Liver (tissue), 9 donors: ENCODE results near the gene RAB15. TPM values are rescaled to one million over a fixed set of nuclear protein-coding genes. Genes with fewer than 3 reads are reported as not detected.

Source experiments
- DNase-seq: peaks from one replicate; pipeline ENCODE4 v3.0.0-alpha.2; 2017; ENCODE audit warnings: low spot score
- H3K27ac ChIP-seq, 2 donors: one replicate each; pipeline ENCODE4 v1.7.0; 2013; ENCODE audit warnings: inconsistent platforms in 2 of 2, low read length in 2 of 2, control low read depth in 1 of 2, low read depth in 1 of 2, mild to moderate bottlenecking in 1 of 2
- H3K27me3 ChIP-seq, 4 donors: one replicate each; pipeline versions ENCODE4 v1.6.1 to v1.7.0; 2013; ENCODE audit warnings: low read length in 3 of 4, inconsistent platforms in 1 of 4, mild to moderate bottlenecking in 1 of 4, moderate library complexity in 1 of 4; ENCODE audit not compliant: control insufficient read depth in 4 of 4, insufficient read depth in 4 of 4
- H3K36me3 ChIP-seq, 4 donors: one replicate each; pipeline versions ENCODE4 v1.6.1 to v1.7.0; 2013; ENCODE audit warnings: low read length in 3 of 4, mild to moderate bottlenecking in 3 of 4, low read depth in 1 of 4, moderate library complexity in 1 of 4; ENCODE audit not compliant: control insufficient read depth in 4 of 4, insufficient read depth in 3 of 4
- H3K4me1 ChIP-seq, 4 donors: one replicate each; pipeline versions ENCODE4 v1.6.1 to v1.7.0; 2013; ENCODE audit warnings: low read length in 3 of 4, mild to moderate bottlenecking in 3 of 4, moderate library complexity in 1 of 4; ENCODE audit not compliant: control insufficient read depth in 4 of 4, insufficient read depth in 4 of 4
- H3K4me3 ChIP-seq, 3 donors: one replicate each; pipeline versions ENCODE4 v1.6.1 to v1.7.0; 2013; ENCODE audit warnings: low read length in 3 of 3, control low read depth in 1 of 3, low read depth in 1 of 3, mild to moderate bottlenecking in 1 of 3
- H3K9ac ChIP-seq, 2 donors: one replicate each; pipeline ENCODE4 v1.7.0; 2013; ENCODE audit warnings: low read length in 2 of 2, mild to moderate bottlenecking in 2 of 2, moderate library complexity in 2 of 2, control low read depth in 1 of 2, low read depth in 1 of 2
- H3K9me3 ChIP-seq, 4 donors: one replicate each; pipeline versions ENCODE4 v1.6.1 to v1.7.0; 2013; ENCODE audit warnings: low read length in 3 of 4; ENCODE audit not compliant: control insufficient read depth in 4 of 4
- FOXA2 ChIP-seq: IDR thresholded peaks from 2 replicates; pipeline ENCODE4 v1.6.1; 2016; ENCODE audit warnings: antibody characterized with exemption
- HNF4A ChIP-seq, 2 donors: conservative IDR thresholded peaks; 2 replicates each; pipeline ENCODE4 v1.6.1; 2016; ENCODE audit warnings: antibody characterized with exemption in 2 of 2, mild to moderate bottlenecking in 2 of 2
- HNF4G ChIP-seq: IDR thresholded peaks from 2 replicates; pipeline ENCODE4 v1.6.1; 2016; ENCODE audit warnings: antibody characterized with exemption
- JUND ChIP-seq, 2 donors: IDR thresholded peaks; 2 replicates each; pipeline ENCODE4 v1.6.1; 2016; ENCODE audit warnings: antibody characterized with exemption in 2 of 2
- RAD21 ChIP-seq, 2 donors: IDR thresholded peaks; 2 replicates each; pipeline ENCODE4 v1.6.1; 2016; ENCODE audit warnings: antibody characterized with exemption in 2 of 2, mild to moderate bottlenecking in 2 of 2
- RXRA ChIP-seq, 2 donors: IDR thresholded peaks; 2 replicates each; pipeline ENCODE4 v1.6.1; 2017 to 2018; ENCODE audit warnings: antibody characterized with exemption in 2 of 2, mild to moderate bottlenecking in 1 of 2
- SP1 ChIP-seq: IDR thresholded peaks from 2 replicates; pipeline ENCODE4 v1.6.1; 2018; ENCODE audit warnings: antibody characterized with exemption, mild to moderate bottlenecking
- TAF1 ChIP-seq: conservative IDR thresholded peaks from 2 replicates; pipeline ENCODE4 v1.6.1; 2016; ENCODE audit warnings: antibody characterized with exemption, mild to moderate bottlenecking
- YY1 ChIP-seq: IDR thresholded peaks from 2 replicates; pipeline ENCODE4 v1.6.1; 2016; ENCODE audit warnings: antibody characterized with exemption, mild to moderate bottlenecking
- WGBS: extraction: QIAGEN DNeasy Blood & Tissue Kit; methylation state at CpG from one replicate; pipeline ENCODE4 v1.1.7; 2013; 5-methylcytosine and 5-hydroxymethylcytosine counted together
- polyA plus RNA-seq, 2 donors: library from polyadenylated mRNA; stranded (reverse) in 1 of 2; unstranded in 1 of 2; fragments of 200-250 nt in 1 of 2; fragments of >200 nt in 1 of 2; fragmentation: Nextera tagmentation in 1 of 2; extraction: Ambion mirVana in 1 of 2; gene quantifications; one replicate each; pipeline versions ENCODE4 v1.2.1 to v1.2.3, GENCODE V29; 2013 to 2015
- total RNA-seq, 2 donors: library from RNA; depleted of rRNA; stranded (reverse); fragments of >200 nt; gene quantifications; one replicate each; pipeline ENCODE4 v1.2.3, GENCODE V29; 2014
- TF ChIP-seq, protein P1 (sequence below): IDR thresholded peaks from 2 replicates; pipeline ENCODE4 v1.6.1; 2016; ENCODE audit warnings: antibody characterized with exemption
- TF ChIP-seq, protein P2 (sequence below): IDR thresholded peaks from 2 replicates; pipeline ENCODE4 v1.6.1; 2016; ENCODE audit warnings: antibody characterized with exemption
- TF ChIP-seq, protein P3 (sequence below): fragments of 150-350 bp; IDR thresholded peaks from 2 replicates; pipeline ENCODE4 v1.5.1; 2017; ENCODE audit warnings: improper control_type of control experiment, low read depth, low read length; ENCODE audit not compliant: missing input control
- TF ChIP-seq, protein P4 (sequence below): IDR thresholded peaks from 2 replicates; pipeline ENCODE4 v1.6.1; 2016; ENCODE audit warnings: antibody characterized with exemption, mild to moderate bottlenecking
- TF ChIP-seq, protein P5 (sequence below): IDR thresholded peaks from 2 replicates; pipeline ENCODE4 v1.6.1; 2016; ENCODE audit warnings: antibody characterized with exemption
- donor health status: healthy.
- donor health status: healthy.
- donor health status: healthy.
- donor health status: healthy.
- donor health status: healthy.

The RAB15 gene
- total and polyA plus RNA-seq, 4 donors: 5.5 to 18.0 (median 11.1) TPM

DNA sequence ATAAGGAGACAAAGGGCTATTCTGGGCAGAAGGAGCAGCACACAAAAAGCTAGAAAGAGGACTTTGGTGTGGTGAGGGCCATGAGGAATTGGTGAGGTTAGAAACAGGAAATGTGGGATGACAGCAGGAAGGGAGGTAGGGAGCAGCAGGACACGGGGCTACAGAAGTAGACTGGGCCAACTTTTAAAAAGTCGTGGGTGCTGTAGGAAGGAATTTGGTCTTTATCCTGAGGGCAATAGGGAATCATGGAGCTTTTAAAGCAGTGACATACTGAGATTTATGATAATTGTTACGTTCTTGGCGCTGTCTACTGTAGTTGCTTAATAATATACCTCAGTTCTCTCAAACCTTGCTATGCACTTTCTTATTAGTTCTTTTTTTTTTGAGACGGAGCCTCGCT is 66.1 kb downstream of the RAB15 start:
- WGBS: 81% methylated on average over 6 of the region's 6 CpGs
- TF ChIP-seq, protein P1, sequence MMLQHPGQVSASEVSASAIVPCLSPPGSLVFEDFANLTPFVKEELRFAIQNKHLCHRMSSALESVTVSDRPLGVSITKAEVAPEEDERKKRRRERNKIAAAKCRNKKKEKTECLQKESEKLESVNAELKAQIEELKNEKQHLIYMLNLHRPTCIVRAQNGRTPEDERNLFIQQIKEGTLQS: no peak
- TF ChIP-seq RXRA (IDR thresholded peaks at IDR 0.05) (no peak), SP1 (no peak), YY1 (no peak), JUND (IDR thresholded peaks at IDR 0.05) (no peak), HNF4A (conservative IDR thresholded peaks at IDR 0.05) (no peak), RAD21 (IDR thresholded peaks at IDR 0.05) (no peak)
- TF ChIP-seq, protein P2, sequence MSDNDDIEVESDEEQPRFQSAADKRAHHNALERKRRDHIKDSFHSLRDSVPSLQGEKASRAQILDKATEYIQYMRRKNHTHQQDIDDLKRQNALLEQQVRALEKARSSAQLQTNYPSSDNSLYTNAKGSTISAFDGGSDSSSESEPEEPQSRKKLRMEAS: no peak
- TF ChIP-seq, protein P3, sequence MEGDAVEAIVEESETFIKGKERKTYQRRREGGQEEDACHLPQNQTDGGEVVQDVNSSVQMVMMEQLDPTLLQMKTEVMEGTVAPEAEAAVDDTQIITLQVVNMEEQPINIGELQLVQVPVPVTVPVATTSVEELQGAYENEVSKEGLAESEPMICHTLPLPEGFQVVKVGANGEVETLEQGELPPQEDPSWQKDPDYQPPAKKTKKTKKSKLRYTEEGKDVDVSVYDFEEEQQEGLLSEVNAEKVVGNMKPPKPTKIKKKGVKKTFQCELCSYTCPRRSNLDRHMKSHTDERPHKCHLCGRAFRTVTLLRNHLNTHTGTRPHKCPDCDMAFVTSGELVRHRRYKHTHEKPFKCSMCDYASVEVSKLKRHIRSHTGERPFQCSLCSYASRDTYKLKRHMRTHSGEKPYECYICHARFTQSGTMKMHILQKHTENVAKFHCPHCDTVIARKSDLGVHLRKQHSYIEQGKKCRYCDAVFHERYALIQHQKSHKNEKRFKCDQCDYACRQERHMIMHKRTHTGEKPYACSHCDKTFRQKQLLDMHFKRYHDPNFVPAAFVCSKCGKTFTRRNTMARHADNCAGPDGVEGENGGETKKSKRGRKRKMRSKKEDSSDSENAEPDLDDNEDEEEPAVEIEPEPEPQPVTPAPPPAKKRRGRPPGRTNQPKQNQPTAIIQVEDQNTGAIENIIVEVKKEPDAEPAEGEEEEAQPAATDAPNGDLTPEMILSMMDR: no peak
- no peaks in the 10 kb centered on the region for H3K36me3 ChIP-seq
- no peaks in the 10 kb centered on the region for H3K4me1 ChIP-seq
- no peaks in the 10 kb centered on the region for H3K27me3 ChIP-seq
- H3K9ac ChIP-seq: no peak overlapping the region
- H3K27ac ChIP-seq: no peak overlapping the region
- H3K4me3 ChIP-seq: no peak overlapping the region
- DNase-seq: no peak
- H3K9me3 ChIP-seq: no peaks in the 10 kb centered on the region

DNA sequence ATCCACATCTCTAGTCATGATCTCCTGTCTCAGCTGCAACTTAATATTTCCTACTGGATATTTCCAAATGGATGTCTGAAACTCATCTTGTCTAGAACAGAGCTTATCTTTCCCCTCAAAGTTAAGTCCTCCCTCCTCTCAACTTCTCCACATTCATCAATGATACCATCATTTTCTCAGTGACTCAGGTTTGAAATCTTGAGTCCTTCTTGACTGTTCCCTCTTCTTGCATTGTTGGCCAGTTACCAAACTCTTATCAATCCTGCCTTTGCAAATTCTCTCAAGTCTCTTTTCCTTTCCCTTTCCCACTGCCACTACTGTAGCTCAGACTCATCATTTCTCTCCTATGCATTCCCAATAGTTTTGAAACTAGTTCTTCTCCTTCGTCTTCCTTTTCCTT is 72.2 kb downstream of the RAB15 start:
- Histone ChIP-seq H3K4me3 (no peak overlapping the region), H3K9me3 (no peaks in the 10 kb centered on the region), H3K36me3 (no peaks in the 10 kb centered on the region), H3K9ac (no peak overlapping the region), H3K4me1 (no peaks in the 10 kb centered on the region), H3K27ac (no peak overlapping the region), H3K27me3 (no peaks in the 10 kb centered on the region)
- no peak for TF ChIP-seq JUND (IDR thresholded peaks at IDR 0.05)
- TF ChIP-seq RXRA (IDR thresholded peaks at IDR 0.05): no peak
- no peak for TF ChIP-seq YY1
- TF ChIP-seq, protein P1: no peak
- no peak for TF ChIP-seq HNF4A (conservative IDR thresholded peaks at IDR 0.05)
- TF ChIP-seq, protein P4, sequence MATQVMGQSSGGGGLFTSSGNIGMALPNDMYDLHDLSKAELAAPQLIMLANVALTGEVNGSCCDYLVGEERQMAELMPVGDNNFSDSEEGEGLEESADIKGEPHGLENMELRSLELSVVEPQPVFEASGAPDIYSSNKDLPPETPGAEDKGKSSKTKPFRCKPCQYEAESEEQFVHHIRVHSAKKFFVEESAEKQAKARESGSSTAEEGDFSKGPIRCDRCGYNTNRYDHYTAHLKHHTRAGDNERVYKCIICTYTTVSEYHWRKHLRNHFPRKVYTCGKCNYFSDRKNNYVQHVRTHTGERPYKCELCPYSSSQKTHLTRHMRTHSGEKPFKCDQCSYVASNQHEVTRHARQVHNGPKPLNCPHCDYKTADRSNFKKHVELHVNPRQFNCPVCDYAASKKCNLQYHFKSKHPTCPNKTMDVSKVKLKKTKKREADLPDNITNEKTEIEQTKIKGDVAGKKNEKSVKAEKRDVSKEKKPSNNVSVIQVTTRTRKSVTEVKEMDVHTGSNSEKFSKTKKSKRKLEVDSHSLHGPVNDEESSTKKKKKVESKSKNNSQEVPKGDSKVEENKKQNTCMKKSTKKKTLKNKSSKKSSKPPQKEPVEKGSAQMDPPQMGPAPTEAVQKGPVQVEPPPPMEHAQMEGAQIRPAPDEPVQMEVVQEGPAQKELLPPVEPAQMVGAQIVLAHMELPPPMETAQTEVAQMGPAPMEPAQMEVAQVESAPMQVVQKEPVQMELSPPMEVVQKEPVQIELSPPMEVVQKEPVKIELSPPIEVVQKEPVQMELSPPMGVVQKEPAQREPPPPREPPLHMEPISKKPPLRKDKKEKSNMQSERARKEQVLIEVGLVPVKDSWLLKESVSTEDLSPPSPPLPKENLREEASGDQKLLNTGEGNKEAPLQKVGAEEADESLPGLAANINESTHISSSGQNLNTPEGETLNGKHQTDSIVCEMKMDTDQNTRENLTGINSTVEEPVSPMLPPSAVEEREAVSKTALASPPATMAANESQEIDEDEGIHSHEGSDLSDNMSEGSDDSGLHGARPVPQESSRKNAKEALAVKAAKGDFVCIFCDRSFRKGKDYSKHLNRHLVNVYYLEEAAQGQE: no peak
- TF ChIP-seq, protein P5, sequence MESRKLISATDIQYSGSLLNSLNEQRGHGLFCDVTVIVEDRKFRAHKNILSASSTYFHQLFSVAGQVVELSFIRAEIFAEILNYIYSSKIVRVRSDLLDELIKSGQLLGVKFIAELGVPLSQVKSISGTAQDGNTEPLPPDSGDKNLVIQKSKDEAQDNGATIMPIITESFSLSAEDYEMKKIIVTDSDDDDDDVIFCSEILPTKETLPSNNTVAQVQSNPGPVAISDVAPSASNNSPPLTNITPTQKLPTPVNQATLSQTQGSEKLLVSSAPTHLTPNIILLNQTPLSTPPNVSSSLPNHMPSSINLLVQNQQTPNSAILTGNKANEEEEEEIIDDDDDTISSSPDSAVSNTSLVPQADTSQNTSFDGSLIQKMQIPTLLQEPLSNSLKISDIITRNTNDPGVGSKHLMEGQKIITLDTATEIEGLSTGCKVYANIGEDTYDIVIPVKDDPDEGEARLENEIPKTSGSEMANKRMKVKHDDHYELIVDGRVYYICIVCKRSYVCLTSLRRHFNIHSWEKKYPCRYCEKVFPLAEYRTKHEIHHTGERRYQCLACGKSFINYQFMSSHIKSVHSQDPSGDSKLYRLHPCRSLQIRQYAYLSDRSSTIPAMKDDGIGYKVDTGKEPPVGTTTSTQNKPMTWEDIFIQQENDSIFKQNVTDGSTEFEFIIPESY: no peak
- TF ChIP-seq RAD21 (IDR thresholded peaks at IDR 0.05): no peak
- no peak for TF ChIP-seq TAF1
- TF ChIP-seq, protein P2: no peak
- TF ChIP-seq, protein P3: no peak
- TF ChIP-seq FOXA2: no peak
- TF ChIP-seq HNF4G: no peak
- no peak for DNase-seq
- 59% methylated on average over 1 of the region's 1 CpG for WGBS
